Measurements from ENCODE around the gene PDSS2.

The PDSS2 gene

GRCh38 chr6:107418118-107418517 is 41.2 kb downstream of the PDSS2 start:
- no peak overlapping the region for H3K4me3 ChIP-seq (ENCODE audit: low read length)
- DNase-seq (ENCODE audit: low read depth) = peak; percentile 22
- peak; percentile 43 for TF ChIP-seq CTCF (IDR thresholded peaks at IDR 0.05; ENCODE audit: insufficient read depth, low read depth, low read length, missing control alignments)

GRCh38 chr6:107416145-107416544 is 43.2 kb downstream of the PDSS2 start:
- no peak for DNase-seq (ENCODE audit: low read depth)
- no peak overlapping the region for H3K4me3 ChIP-seq (ENCODE audit: low read length)
- TF ChIP-seq CTCF (IDR thresholded peaks at IDR 0.05; ENCODE audit: insufficient read depth, low read depth, low read length, missing control alignments) = no peak

GRCh38 chr6:107413966-107414645 is 45.3 kb downstream of the PDSS2 start:
- TF ChIP-seq CTCF (IDR thresholded peaks at IDR 0.05; ENCODE audit: insufficient read depth, low read depth, low read length, missing control alignments) = no peak
- DNase-seq (ENCODE audit: low read depth) = no peak
- H3K4me3 ChIP-seq (ENCODE audit: low read length) = no peak overlapping the region

- no peak for DNase-seq (ENCODE audit: low read depth)
- H3K4me3 ChIP-seq (ENCODE audit: low read length) = no peak overlapping the region
- TF ChIP-seq CTCF (IDR thresholded peaks at IDR 0.05; ENCODE audit: insufficient read depth, low read depth, low read length, missing control alignments) = no peak
These were observed 48.2 kb downstream of the PDSS2 start for GRCh38 chr6:107411161-107411560.

GRCh38 chr6:107409942-107410341 is 49.4 kb downstream of the PDSS2 start:
- DNase-seq (ENCODE audit: low read depth) = no peak
- TF ChIP-seq CTCF (IDR thresholded peaks at IDR 0.05; ENCODE audit: insufficient read depth, low read depth, low read length, missing control alignments) = no peak

GRCh38 chr6:107408714-107409113 is 50.6 kb downstream of the PDSS2 start:
- no peak for DNase-seq (ENCODE audit: low read depth)
- TF ChIP-seq CTCF (IDR thresholded peaks at IDR 0.05; ENCODE audit: insufficient read depth, low read depth, low read length, missing control alignments) = no peak
- no peak overlapping the region for H3K4me3 ChIP-seq (ENCODE audit: low read length)

More at GRCh38 chr6:107409942-107410341, 49.4 kb downstream of the PDSS2 start:
- H3K4me3 ChIP-seq (ENCODE audit: low read length) = no peak overlapping the region

- no peak for TF ChIP-seq CTCF (IDR thresholded peaks at IDR 0.05; ENCODE audit: insufficient read depth, low read depth, low read length, missing control alignments)
- no peak for DNase-seq (ENCODE audit: low read depth)
These were observed 54.4 kb downstream of the PDSS2 start for GRCh38 chr6:107405002-107405401.

More at GRCh38 chr6:107405002-107405401, 54.4 kb downstream of the PDSS2 start:
- no peak overlapping the region for H3K4me3 ChIP-seq (ENCODE audit: low read length)

All from epithelial cell of esophagus (primary cell).